GM12872 (cell line): Measurements from ENCODE around the gene ENDOU.
A peak's percentile ranks its signal among the peaks of the same experiment; 100 is the strongest.

ENCODE experiments used
- CTCF ChIP-seq: IDR thresholded peaks from 3 replicates; pipeline ENCODE4 v1.5.1; 2011; ENCODE audit warnings: low read depth, mild to moderate bottlenecking, low read length, moderate library complexity; ENCODE audit not compliant: insufficient read depth

Gene ENDOU

GRCh38 chr12:47721431-47721973 lies 3.8 kb downstream of the ENDOU start:
- TF ChIP-seq CTCF: no peak

- no peak for TF ChIP-seq CTCF
Measured at GRCh38 chr12:47718531-47718930, 6.8 kb downstream of the ENDOU start.

- TF ChIP-seq CTCF: peak; percentile 88
Measured at GRCh38 chr12:47717443-47718193, 7.7 kb downstream of the ENDOU start.

GRCh38 chr12:47717046-47717442 lies 8.2 kb downstream of the ENDOU start:
- no peak for TF ChIP-seq CTCF

- no peak for TF ChIP-seq CTCF
Measured at GRCh38 chr12:47715877-47716548, 9.3 kb downstream of the ENDOU start.

- peak; percentile 76 for TF ChIP-seq CTCF
Measured at GRCh38 chr12:47715393-47715876, 9.9 kb downstream of the ENDOU start.

GRCh38 chr12:47714826-47715386 lies 10.4 kb downstream of the ENDOU start:
- no peak for TF ChIP-seq CTCF
